OCI-LY7 (cell line): ENCODE data around the gene XCL1. TPM values are rescaled to one million over a fixed set of nuclear protein-coding genes. Genes with fewer than 3 reads are reported as not detected.

Experiments
- BruUV-seq: library from RNA; stranded (reverse); fragments of 400-500 nt; replicated peaks from 2 replicates; lab custom pipeline; 2021; lab: Mats Ljungman, UMichigan
- CTCF ChIA-PET: fragments of 300-600 bp; sonication (Branson Sonifier 250); formaldehyde crosslinking; loops from one replicate; lab custom pipeline; 2022; ENCODE audit warnings: antibody characterized with exemption; ENCODE audit not compliant: unreplicated experiment; lab: Charles Lee
- POLR2A ChIA-PET: fragments of 300-600 bp; sonication (Branson Sonifier 250); formaldehyde crosslinking; loops from one replicate; lab custom pipeline; 2022; ENCODE audit warnings: antibody characterized with exemption; lab: Charles Lee
- DNase-seq: peaks from one replicate; pipeline ENCODE4 v3.0.0-alpha.2; 2015; ENCODE audit warnings: low spot score
- H2AFZ ChIP-seq: fragments of 200-600 bp; sonication (generic), shearing (Covaris generic); 2 replicates; pipeline ENCODE4 v1.6.1; 2014; ENCODE audit warnings: mild to moderate bottlenecking, antibody characterized with exemption, low read length, moderate library complexity
- H3K27ac ChIP-seq: fragments of 200-600 bp; sonication (generic); 2 replicates; pipeline ENCODE4 v1.5.1; 2014; ENCODE audit warnings: mixed run types, low read depth, mild to moderate bottlenecking, moderate library complexity, low read length, inconsistent platforms; ENCODE audit not compliant: poor library complexity, severe bottlenecking
- H3K36me3 ChIP-seq: fragments of 200-600 bp; sonication (generic); 2 replicates; pipeline ENCODE4 v1.6.1; 2014; ENCODE audit warnings: mild to moderate bottlenecking, antibody characterized with exemption, low read length, moderate library complexity, mixed read lengths; ENCODE audit not compliant: insufficient read depth
- H3K4me1 ChIP-seq: fragments of 200-600 bp; sonication (generic); 2 replicates; pipeline ENCODE4 v1.5.1; 2014; ENCODE audit warnings: mild to moderate bottlenecking, low read length; ENCODE audit not compliant: insufficient read depth, poor library complexity, severe bottlenecking
- H3K4me2 ChIP-seq: fragments of 200-600 bp; sonication (generic); 2 replicates; pipeline ENCODE4 v1.6.1; 2014; ENCODE audit warnings: mild to moderate bottlenecking, low read length
- H3K4me3 ChIP-seq: fragments of 200-600 bp; sonication (generic); 2 replicates; pipeline ENCODE4 v1.5.1; 2014; ENCODE audit warnings: mild to moderate bottlenecking, low read depth, low read length; ENCODE audit not compliant: poor library complexity, severe bottlenecking
- H3K79me2 ChIP-seq: fragments of 200-600 bp; sonication (generic); 2 replicates; pipeline ENCODE4 v1.6.1; 2016; ENCODE audit warnings: low read depth, mild to moderate bottlenecking, low read length, moderate library complexity, mixed read lengths; ENCODE audit not compliant: insufficient read depth
- H3K9me2 ChIP-seq: fragments of 200-600 bp; sonication (generic); 2 replicates; pipeline ENCODE4 v1.6.1; 2016; ENCODE audit warnings: mild to moderate bottlenecking, low read length, mixed read lengths; ENCODE audit not compliant: insufficient read depth
- H3K9me3 ChIP-seq: fragments of 200-600 bp; sonication (generic); 2 replicates; pipeline ENCODE4 v1.6.1; 2014; ENCODE audit warnings: mild to moderate bottlenecking, mixed run types, low read length, mixed read lengths
- H4K20me1 ChIP-seq: fragments of 200-600 bp; sonication (generic); 2 replicates; pipeline ENCODE4 v1.6.1; 2014; ENCODE audit warnings: mild to moderate bottlenecking, antibody characterized with exemption, low read length, moderate library complexity, mixed read lengths; ENCODE audit not compliant: insufficient read depth
- CTCF ChIP-seq: fragments of 200-600 bp; sonication (generic); conservative IDR thresholded peaks from 2 replicates; pipeline ENCODE4 v1.5.1; 2014; ENCODE audit warnings: mild to moderate bottlenecking, antibody characterized with exemption, low read length, moderate library complexity, mixed read lengths
- EZH2phosphoT487 ChIP-seq: fragments of 200-600 bp; sonication (generic); IDR thresholded peaks from 2 replicates; pipeline ENCODE4 v1.6.1; 2018; ENCODE audit warnings: low read depth, borderline replicate concordance, mild to moderate bottlenecking, mixed run types, antibody characterized with exemption, low read length, moderate library complexity, mixed read lengths
- intact Hi-C: fragments of 100-400 bp; cut with micrococcal nuclease; formaldehyde crosslinking; loops from one replicate; pipeline ENCODE4 v1.10.0; 2022; ENCODE audit not compliant: unreplicated experiment
- total RNA-seq, 2 experiments: library from RNA; depleted of rRNA in 1 of 2; stranded (reverse); fragments of >200 nt in 1 of 2; shearing (Covaris generic) in 1 of 2; gene quantifications; 2 replicates each; pipeline ENCODE4 v1.2.3, GENCODE V29; 2014 to 2022

XCL1 gene
- total RNA-seq, 2 experiments from 2014 or later, result not detected

- Histone ChIP-seq H3K9me3 (no peaks in the 10 kb centered on the region), H3K4me2 (no peak overlapping the region), H3K79me2 (no peaks in the 10 kb centered on the region), H3K4me3 (no peak overlapping the region), H3K27ac (no peak overlapping the region), H3K9me2 (no peaks in the 10 kb centered on the region), H3K36me3 (no peaks in the 10 kb centered on the region), H4K20me1 (no peaks in the 10 kb centered on the region), H2AFZ (no peak overlapping the region), H3K4me1 (no peaks in the 10 kb centered on the region)
- ChIA-PET POLR2A (no interaction called here), CTCF (no interaction called here)
- BruUV-seq, result no TSS peak
- intact Hi-C loops, result loop anchor here (10.0 kb wide), 1 partner anchor 526 kb away; no protein-coding TSS in a partner anchor
- no peak for DNase-seq
- TF ChIP-seq CTCF (no peak), EZH2phosphoT487 (no peak)
These were observed 32.7 kb downstream of the XCL1 start for GRCh38 chr1:168608796-168609715.

DNA sequence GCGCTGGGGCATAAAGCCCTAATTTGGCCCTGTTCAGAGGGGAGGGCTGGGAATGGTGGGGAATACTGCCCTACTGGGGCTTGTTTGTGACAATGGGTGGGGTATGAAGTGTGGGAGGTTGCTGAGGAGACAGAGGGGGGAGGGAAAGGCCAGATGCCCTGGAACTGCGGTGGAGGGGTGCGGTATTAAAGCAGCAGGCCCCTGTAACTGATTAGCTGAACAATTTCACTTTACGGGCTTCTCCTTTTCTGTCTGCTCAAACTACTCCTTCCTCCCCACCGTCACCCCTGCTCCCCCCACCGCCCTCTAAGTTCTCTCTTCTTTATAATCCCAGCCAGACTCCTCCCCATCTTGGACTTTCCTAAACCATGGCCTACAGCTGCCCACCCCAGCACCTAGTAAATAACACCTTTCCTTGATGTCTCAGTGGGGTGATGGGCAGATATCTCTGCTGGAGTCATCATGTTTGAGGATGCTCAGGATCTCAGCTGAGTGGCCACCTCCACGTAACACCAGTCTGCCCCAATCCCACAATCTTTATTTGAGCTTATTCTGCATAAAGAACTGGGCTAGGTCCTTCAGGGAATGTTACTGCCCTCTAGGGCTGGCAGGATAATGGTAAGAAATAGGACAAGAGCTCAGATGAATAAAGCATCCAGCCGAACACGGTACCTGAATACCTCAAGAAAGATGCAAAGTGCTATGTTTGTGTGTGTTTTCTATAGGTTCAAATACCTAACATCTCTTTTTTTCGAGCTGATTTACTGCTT lies 33.5 kb downstream of the XCL1 start:
- DNase-seq, result no peak
- H3K4me1 ChIP-seq, result no peaks in the 10 kb centered on the region
- TF ChIP-seq CTCF (no peak), EZH2phosphoT487 (no peak)
- CTCF ChIA-PET, result no interaction called here
- BruUV-seq, result no TSS peak
- H2AFZ ChIP-seq, result no peak overlapping the region
- H3K27ac ChIP-seq, result no peak overlapping the region
- no peaks in the 10 kb centered on the region for H4K20me1 ChIP-seq
- intact Hi-C loops, result loop anchor here (10.0 kb wide), 1 partner anchor 525 kb away; no protein-coding TSS in a partner anchor
- no peaks in the 10 kb centered on the region for H3K79me2 ChIP-seq
- no peak overlapping the region for H3K4me2 ChIP-seq
- no peaks in the 10 kb centered on the region for H3K9me2 ChIP-seq
- no peaks in the 10 kb centered on the region for H3K9me3 ChIP-seq
- no peak overlapping the region for H3K4me3 ChIP-seq
- H3K36me3 ChIP-seq, result no peaks in the 10 kb centered on the region
- POLR2A ChIA-PET, result no interaction called here
